Skeletal muscle cell (primary cell): ENCODE measurements around the gene SNRNP27.

ENCODE experiments used
- DNase-seq: peaks from one replicate; pipeline ENCODE4 v3.0.0-alpha.2; 2010; ENCODE audit warnings: low read depth
- H3K4me3 ChIP-seq: 2 replicates; pipeline ENCODE4 v1.5.1; 2011; ENCODE audit warnings: low read depth, mild to moderate bottlenecking, control low read depth, low read length, moderate library complexity

The SNRNP27 gene

GRCh38 chr2:69914950-69915945 lies 21.5 kb downstream of the SNRNP27 start, which contains the start of gene MXD1:
Gene MXD1 (plus strand): TSS chr2:69915109. CDS start chr2:69915331, 222 bp downstream.
- peak within 1 kb of the TSS; percentile 84 for H3K4me3 ChIP-seq
- DNase-seq, result no peak

DNA sequence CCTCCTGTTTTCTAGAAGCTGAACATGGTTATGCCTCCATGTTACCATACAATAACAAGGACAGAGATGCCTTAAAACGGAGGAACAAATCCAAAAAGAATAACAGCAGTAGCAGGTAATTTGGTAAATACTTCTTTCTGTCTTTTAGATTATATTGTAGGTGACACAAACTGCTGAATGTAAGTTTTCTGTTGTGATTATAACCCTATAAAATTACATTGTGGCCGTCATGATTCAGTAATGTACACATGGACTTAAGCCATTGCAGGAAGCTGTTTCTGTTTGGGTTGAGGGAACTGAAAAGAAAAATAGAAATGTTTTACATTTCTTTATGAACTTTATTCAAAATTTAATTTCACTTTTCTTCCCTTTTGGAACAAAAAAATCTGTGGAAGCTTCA lies 22.4 kb downstream of the SNRNP27 start:
- peak overlapping the region; percentile 84 for H3K4me3 ChIP-seq
- DNase-seq, result no peak

DNA sequence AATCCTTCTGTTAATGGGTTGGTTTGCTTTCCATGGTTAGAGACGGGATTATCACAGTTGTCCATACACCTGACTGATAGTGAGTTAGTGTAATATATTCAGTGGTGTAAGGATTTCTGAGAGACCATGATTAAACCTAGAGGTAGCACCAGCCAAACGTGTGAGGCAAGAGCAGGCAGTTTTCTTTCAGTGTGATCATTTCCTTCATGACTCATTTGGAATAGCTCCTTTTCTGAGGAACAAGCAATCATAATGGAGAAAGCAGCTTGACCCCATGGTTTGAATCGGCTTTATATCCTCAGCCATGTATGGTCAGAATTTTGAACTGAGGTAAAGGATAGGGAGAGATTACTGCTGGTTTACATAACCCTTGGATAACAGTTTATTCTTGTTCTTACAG lies 24.1 kb downstream of the SNRNP27 start:
- DNase-seq, result peak; percentile 73
- no peak overlapping the region for H3K4me3 ChIP-seq

GRCh38 chr2:69918401-69918800 lies 24.6 kb downstream of the SNRNP27 start:
- DNase-seq, result no peak
- H3K4me3 ChIP-seq, result no peak overlapping the region

- no peak overlapping the region for H3K4me3 ChIP-seq
- DNase-seq, result no peak
These were observed 29.4 kb downstream of the SNRNP27 start for GRCh38 chr2:69923116-69923515.

GRCh38 chr2:69926849-69927515 lies 33.2 kb downstream of the SNRNP27 start:
- peak; percentile 38 for DNase-seq
- no peak overlapping the region for H3K4me3 ChIP-seq

DNA sequence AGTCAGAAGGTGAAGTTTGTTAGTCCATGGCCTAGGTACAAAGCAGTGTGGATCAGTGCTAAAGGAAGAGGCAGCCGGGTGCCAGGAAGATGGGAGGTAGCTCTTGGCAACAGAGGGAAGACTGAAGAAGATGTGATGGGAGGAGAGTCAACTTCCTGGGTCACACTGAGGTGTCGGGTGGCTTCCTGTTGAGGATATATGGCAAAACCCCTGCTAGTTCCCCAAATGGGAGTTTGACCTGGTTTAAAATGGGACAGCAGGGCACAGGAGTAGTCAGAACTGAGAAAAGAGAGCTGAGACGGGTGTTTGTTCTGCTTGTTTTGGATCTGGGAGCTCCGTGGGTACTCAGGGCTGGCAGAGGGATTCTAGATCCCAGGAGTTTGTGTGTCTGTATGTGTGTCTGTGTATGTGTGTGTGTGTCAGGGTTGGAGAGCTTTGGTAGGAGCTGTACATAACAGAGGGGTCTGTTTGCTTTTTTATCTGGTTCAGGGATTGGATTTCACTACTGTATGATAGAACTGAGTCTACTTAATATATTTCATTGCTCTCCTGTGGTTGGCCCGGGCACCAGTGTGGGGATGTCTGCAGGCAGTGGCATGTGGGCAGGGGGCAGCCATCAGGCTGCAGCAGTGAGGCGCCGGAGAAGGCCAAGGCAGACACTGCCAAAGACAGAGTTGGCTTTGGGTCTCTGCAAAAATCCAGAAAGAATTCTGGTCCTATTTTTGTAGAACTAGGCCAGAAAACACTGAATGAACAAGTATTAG lies 38.3 kb downstream of the SNRNP27 start:
- no peak overlapping the region for H3K4me3 ChIP-seq
- DNase-seq, result no peak

DNA sequence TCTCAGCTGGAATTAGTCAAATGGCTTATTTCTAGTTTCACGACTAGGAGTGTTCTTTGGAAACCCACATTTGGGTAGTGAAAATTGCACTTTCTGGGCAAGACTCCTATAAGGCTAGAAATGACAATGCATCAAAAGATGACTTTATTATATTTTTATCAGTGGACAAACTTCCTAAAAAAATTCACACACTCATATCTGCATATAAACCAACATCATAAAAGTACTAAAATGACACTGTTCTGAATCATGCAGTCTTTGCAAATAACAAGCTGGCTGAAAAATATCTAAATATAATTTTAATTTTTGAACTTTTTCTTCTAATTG lies 38.8 kb downstream of the SNRNP27 start:
- DNase-seq, result no peak
- H3K4me3 ChIP-seq, result no peak overlapping the region

- DNase-seq, result no peak
- H3K4me3 ChIP-seq, result no peak overlapping the region
These were observed 39.6 kb downstream of the SNRNP27 start for GRCh38 chr2:69933254-69933828.

DNA sequence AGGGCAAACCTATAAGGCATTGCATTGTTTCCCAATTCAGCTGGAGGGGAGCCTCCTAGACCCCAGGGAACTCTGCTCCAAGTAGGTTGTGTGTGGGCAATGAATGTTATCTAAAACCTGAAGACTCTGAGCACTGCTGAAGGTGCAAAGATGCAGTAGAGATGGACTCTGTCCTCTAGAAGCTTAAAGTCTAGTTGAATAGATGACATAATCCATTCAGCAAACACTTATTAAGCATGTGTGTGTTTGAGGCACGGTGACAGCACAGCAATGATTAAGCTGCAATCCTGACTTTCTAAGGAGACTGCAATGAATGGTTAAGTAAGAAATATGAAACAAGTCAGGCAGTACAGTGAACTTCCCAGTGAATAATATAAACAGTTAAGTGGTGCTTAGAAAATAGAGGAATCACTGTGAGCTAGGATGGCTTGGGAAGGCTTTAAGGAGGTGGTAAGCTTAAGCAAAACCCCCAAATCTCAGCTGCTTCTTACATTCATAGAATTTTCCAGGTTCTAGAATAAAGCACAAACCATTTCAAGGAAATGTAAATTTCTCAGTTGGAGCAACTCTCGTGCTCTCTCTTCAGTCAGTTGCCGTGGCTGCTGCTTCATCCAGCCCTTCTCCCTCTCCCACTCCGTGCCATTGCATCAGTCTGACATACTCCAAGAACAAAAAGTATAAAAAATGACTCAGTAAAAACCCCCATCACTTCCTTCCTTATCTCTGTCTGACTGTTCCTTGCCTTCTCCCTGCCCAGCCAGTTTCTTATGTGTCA lies 40.3 kb downstream of the SNRNP27 start:
- H3K4me3 ChIP-seq, result peak overlapping the region; percentile 4
- DNase-seq, result peak; percentile 62

DNA sequence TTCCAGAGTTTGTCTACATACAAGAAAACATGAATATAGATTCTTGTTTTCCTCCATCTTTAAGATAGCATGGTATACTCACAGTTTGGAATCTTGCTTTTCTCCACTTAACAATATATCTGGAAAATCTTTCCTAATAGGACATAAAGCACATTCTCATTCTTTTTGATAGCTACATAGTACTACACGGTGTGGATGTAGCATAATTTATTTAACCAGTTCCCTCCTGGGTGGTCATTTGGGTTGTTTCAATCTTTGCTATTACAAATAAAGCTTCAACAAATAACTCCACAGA lies 40.8 kb downstream of the SNRNP27 start:
- DNase-seq, result no peak
- no peak overlapping the region for H3K4me3 ChIP-seq

DNA sequence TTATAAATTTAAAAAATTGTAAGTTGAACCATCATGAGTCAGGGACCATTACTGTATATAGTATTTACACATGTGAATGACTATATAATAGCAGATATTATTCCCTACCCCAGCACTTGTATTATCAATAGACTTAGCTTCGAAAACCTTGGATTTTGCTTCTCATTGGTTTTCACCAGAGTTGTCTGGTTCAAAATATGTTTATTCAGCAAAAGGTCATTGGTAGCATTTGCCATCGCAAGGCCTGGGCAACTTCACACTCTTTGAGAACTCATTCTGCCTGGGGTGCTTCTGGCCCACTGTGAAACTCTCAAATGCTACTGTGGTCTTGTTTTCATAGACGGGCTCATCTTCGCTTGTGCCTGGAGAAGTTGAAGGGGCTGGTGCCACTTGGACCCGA lies 41.3 kb downstream of the SNRNP27 start:
- no peak for DNase-seq
- H3K4me3 ChIP-seq, result no peak overlapping the region

DNA sequence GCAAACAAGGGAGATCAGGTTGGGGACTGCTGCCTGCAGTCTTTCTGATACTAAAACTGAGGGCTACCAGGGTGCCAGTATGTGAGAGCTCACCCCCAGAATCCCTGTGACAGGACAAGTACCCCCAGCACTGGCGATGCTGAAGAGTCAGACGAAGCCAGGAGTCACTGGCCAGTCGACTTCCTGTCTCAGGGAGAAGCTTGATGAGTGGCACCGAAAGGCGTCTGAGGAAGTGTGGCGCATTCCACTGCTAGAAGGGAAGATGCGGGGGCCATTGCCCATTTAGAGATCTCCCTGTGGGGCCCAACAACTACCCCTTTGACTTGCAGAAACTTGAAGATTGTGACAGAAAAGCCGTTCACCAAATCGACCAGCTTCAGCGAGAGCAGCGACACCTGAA lies 43.1 kb downstream of the SNRNP27 start:
- no peak for DNase-seq
- H3K4me3 ChIP-seq, result no peak overlapping the region

- DNase-seq, result no peak
- H3K4me3 ChIP-seq, result no peak overlapping the region
These were observed 44.2 kb downstream of the SNRNP27 start for GRCh38 chr2:69937968-69938367.

DNA sequence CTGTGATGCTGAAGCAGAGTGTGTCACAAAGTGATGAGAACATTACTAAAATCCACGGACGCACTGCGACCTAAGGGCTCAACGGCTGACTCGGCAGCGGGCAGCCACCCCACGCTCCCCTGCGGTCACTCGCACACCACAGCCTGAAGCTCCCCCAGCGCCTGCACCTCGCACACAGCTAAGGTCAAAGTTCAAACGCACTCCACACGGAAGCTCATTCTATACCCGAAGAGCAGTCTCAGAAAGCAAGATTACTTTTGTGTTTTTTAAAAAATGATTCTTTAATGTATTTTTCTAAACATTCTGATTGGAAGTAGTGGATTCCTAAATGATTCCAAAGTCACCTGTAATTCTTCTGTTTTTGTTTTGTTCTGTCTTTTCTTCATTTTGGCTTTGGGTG lies 46.0 kb downstream of the SNRNP27 start:
- no peak for DNase-seq
- H3K4me3 ChIP-seq, result no peak overlapping the region

DNA sequence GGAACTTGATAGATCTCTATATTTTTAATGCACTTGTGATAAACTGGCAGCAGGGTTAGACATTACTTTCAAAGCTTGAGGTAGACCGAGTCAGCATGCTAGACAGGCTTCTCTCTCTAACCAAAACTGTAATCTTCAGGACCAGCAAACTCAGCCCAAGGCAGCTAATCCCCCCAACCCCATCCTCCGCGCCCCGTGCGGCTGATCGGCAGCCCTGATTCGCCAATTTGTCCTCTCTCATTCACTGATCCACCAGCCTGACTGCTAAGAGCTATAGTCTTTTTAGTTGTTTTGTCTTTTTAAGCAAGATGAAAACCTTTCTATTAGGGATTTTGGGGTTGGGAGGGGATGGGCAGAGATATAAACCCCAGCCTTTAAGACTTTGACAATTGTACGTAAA lies 46.9 kb downstream of the SNRNP27 start:
- DNase-seq, result no peak
- H3K4me3 ChIP-seq, result no peak overlapping the region

GRCh38 chr2:69943000-69943842 lies 49.5 kb downstream of the SNRNP27 start:
- no peak overlapping the region for H3K4me3 ChIP-seq
- no peak for DNase-seq

GRCh38 chr2:69943843-69944525 lies 50.2 kb downstream of the SNRNP27 start:
- DNase-seq, result no peak
- H3K4me3 ChIP-seq, result no peak overlapping the region
